Measurements from ENCODE around the gene FETUB.

- TF ChIP-seq CTCF (IDR thresholded peaks at IDR 0.05) (no peak), EP300 (IDR thresholded peaks at IDR 0.05) (no peak)
Measured at GRCh38 chr3:186671051-186671450, 30.9 kb downstream of the FETUB start.

All from sigmoid colon (tissue), 4 donors.